Prostate gland (tissue), 2 donors: ENCODE results near the gene GLG1. TPM values are rescaled to one million over a fixed set of nuclear protein-coding genes. Genes with fewer than 3 reads are reported as not detected.
"Not testable (repeated sequence)": the region's sequence is repeated elsewhere in the genome, so short reads cannot be mapped to it uniquely, and the experiment has no call there.

Experiments used
- DNase-seq: peaks from one replicate; pipeline ENCODE4 v3.0.0-alpha.2; 2019; ENCODE audit warnings: low spot score
- H3K27ac ChIP-seq, 2 donors: fragments of 200-600 bp; sonication (generic); 2 replicates each; pipeline ENCODE4 v1.5.1; 2017 to 2019
- H3K27me3 ChIP-seq: fragments of 200-600 bp; sonication (generic); replicated peaks from 2 replicates; pipeline ENCODE4 v1.5.1; 2019; ENCODE audit not compliant: insufficient read depth
- H3K36me3 ChIP-seq, 2 donors: fragments of 200-600 bp; sonication (generic); 1 replicate in 1 of 2; 2 replicates in 1 of 2; pipeline versions ENCODE4 v1.5.1 to v1.8.1; 2017 to 2019
- H3K4me1 ChIP-seq: fragments of 200-600 bp; sonication (generic); replicated peaks from 2 replicates; pipeline ENCODE4 v1.5.1; 2019
- H3K4me3 ChIP-seq, 2 donors: fragments of 200-600 bp; sonication (generic); 2 replicates each; pipeline ENCODE4 v1.5.1; 2017 to 2019
- H3K9me3 ChIP-seq: fragments of 200-600 bp; sonication (generic); 2 replicates; pipeline ENCODE4 v1.5.1; 2017
- POLR2A ChIP-seq: fragments of 450-650 bp; IDR thresholded peaks from one replicate; pipeline ENCODE4 v1.6.1; 2016; ENCODE audit warnings: antibody characterized with exemption, mild to moderate bottlenecking
- POLR2AphosphoS5 ChIP-seq: sonication (generic); formaldehyde crosslinking; IDR thresholded peaks from one replicate; pipeline ENCODE4 v1.6.1; 2017; ENCODE audit warnings: antibody characterized with exemption
- WGBS: methylation state at CpG from one replicate; pipeline ENCODE4 v1.1.5; 2018; 5-methylcytosine and 5-hydroxymethylcytosine counted together
- intact Hi-C: fragments of 100-400 bp; cut with DNase I; formaldehyde crosslinking; loops from one replicate; pipeline ENCODE4 v1.14.2; 2022
- total RNA-seq, 2 donors: library from RNA; depleted of rRNA; stranded (reverse); fragments of >200 nt; gene quantifications; one replicate each; pipeline ENCODE4 v1.1.0, GENCODE V29; 2016
- TF ChIP-seq, protein P1 (sequence below), 4 experiments: fragments of 200-600 bp in 2 of 4; fragments of 450-650 bp in 2 of 4; sonication (generic) in 2 of 4; IDR thresholded peaks; 1 replicate in 3 of 4; 2 replicates in 1 of 4; pipeline ENCODE4 v1.5.1; 2016 to 2019; ENCODE audit warnings: antibody characterized with exemption in 4 of 4, mild to moderate bottlenecking in 2 of 4, moderate library complexity in 2 of 4

GLG1 gene
- total RNA-seq, 2 donors from 2014 or later = 135 to 189 TPM

DNA sequence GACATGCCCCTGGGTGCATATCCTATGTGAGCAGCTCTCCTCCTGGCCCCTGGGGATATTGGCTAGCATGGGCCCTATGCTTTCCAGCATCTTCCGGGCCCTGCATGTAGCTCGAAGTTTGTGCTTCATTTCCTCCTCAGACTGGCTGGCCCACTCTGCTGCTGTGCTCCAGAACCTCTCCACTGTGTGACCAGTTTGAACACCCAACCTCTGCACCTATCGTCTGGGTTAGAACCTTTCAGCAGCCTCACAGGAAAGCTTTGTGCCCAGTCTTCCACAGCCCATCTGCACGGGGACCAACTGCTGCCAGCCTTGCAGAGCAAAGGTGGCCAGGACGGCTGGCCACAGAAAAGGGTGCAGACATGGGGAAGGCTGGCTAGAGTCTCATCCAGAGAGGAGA lies 175.4 kb downstream of the GLG1 start:
- TF ChIP-seq, protein P1, sequence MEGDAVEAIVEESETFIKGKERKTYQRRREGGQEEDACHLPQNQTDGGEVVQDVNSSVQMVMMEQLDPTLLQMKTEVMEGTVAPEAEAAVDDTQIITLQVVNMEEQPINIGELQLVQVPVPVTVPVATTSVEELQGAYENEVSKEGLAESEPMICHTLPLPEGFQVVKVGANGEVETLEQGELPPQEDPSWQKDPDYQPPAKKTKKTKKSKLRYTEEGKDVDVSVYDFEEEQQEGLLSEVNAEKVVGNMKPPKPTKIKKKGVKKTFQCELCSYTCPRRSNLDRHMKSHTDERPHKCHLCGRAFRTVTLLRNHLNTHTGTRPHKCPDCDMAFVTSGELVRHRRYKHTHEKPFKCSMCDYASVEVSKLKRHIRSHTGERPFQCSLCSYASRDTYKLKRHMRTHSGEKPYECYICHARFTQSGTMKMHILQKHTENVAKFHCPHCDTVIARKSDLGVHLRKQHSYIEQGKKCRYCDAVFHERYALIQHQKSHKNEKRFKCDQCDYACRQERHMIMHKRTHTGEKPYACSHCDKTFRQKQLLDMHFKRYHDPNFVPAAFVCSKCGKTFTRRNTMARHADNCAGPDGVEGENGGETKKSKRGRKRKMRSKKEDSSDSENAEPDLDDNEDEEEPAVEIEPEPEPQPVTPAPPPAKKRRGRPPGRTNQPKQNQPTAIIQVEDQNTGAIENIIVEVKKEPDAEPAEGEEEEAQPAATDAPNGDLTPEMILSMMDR (IDR thresholded peaks at IDR 0.05) = no peak
- TF ChIP-seq POLR2AphosphoS5 (no peak), POLR2A (no peak)
- WGBS = 53% methylated on average over 5 of the region's 5 CpGs
- no peaks in the 10 kb centered on the region for H3K27me3 ChIP-seq
- H3K4me3 ChIP-seq = no peak overlapping the region
- H3K4me1 ChIP-seq = no peaks in the 10 kb centered on the region
- H3K36me3 ChIP-seq = no peaks in the 10 kb centered on the region
- H3K27ac ChIP-seq = no peak overlapping the region
- intact Hi-C loops = no loop called here
- H3K9me3 ChIP-seq = no peaks in the 10 kb centered on the region
- no peak for DNase-seq

DNA sequence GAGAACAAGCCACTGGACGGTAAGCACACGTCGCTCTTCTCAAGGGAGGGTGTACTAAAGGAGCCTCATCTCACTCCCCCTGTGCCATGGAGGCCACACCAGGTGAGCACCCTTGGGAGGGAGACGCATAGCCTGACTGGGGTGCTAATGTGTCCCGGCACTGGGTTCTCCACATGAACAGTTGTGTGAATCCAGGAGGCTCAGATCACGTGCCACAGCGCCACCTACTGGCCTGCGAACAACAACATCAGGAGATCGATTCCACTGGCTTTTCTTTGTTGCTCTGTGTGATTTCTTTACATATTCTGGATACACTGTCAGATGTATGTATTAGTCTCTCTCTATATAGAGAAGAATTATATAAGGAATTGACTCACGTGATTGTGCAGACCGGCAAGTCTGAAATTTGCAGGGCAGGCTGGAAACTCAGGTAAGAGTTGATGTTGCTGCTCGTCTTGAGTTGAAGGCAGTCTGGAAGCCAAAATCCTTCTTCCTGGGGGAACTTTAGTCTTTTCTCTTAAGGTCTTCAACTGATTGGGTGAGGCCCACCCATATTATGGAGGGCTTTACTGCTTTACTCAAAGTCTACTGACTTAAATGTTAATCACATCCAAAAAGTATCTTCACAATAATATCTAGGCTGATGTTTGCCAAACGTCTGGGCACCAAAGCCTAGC lies 176.7 kb downstream of the GLG1 start:
- 27% methylated on average over 13 of the region's 13 CpGs for WGBS
- H3K27me3 ChIP-seq, DNase-seq, intact Hi-C loops, H3K27ac ChIP-seq, H3K4me3 ChIP-seq, H3K4me1 ChIP-seq, H3K36me3 ChIP-seq, H3K9me3 ChIP-seq: not testable (repeated sequence)
- TF ChIP-seq, protein P1 (IDR thresholded peaks at IDR 0.05) = peak; percentile 44 to 78 (median 72)

DNA sequence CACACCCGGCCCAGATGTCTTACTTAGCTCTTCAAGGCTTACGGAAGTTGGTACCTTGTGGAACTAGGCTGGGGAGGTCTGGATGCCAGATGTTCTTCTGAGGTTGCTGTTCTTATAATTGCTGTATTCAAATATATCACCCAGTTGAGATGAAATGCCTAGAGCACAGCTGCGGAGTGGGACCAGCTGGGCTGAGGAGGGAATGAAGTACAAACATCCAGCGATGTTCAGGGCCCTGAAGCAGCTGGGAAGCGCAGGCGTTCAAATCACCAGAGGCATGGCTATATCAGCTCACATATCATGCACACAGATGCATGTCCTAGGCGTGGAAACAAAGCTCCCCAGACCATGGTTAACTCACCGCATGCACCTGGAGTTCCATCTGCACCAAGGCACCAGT lies 178.4 kb downstream of the GLG1 start:
- H3K27me3 ChIP-seq, H3K4me3 ChIP-seq, DNase-seq, H3K36me3 ChIP-seq, intact Hi-C loops, H3K27ac ChIP-seq, H3K4me1 ChIP-seq, H3K9me3 ChIP-seq: not testable (repeated sequence)
- WGBS = no CpG with 5 or more reads among the region's 8 CpGs

DNA sequence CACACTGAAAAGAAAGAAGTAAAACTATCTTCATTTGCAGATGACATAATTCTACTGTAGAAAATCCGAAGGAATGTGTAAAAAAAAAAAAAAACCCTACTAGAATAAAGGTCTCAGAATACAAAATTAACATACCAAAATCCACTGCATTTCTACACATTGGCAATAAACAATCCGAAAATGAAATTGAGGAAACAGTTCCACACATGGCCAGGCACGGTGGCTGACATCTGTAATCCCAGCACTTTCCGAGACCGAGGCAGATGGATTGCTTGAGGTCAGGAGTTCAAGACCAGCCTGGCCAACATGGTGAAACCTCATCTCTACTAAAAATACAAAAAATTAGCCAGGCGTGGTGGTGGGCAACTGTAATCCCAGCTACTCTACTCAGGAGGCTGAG lies 181.2 kb downstream of the GLG1 start:
- H3K4me1 ChIP-seq, H3K27me3 ChIP-seq, DNase-seq, H3K27ac ChIP-seq, H3K9me3 ChIP-seq, intact Hi-C loops, H3K36me3 ChIP-seq, H3K4me3 ChIP-seq: not testable (repeated sequence)
- 70% methylated on average over 6 of the region's 6 CpGs for WGBS

DNA sequence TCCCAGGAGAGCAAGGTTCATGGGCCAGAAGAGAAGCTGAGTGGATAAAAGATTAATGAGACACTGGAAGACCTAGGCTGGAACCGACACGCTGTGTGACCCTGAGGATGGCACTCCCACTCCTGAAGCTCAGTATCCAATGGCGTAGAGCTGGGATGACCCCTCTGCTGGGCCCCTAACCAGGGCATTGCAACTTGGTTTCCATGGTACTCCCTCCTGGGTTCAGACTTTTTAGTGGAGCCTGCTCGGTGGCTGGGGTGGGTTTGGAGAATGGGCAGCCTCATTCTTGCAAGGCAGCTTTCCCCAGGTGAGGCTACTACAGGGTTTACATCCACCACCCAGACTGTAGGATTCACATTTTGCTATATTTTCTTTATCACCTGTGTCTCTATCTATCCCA lies 183.2 kb downstream of the GLG1 start:
- DNase-seq, H3K9me3 ChIP-seq, H3K27ac ChIP-seq, H3K4me1 ChIP-seq, H3K36me3 ChIP-seq, H3K27me3 ChIP-seq, intact Hi-C loops, H3K4me3 ChIP-seq: not testable (repeated sequence)
- WGBS = 74% methylated on average over 4 of the region's 4 CpGs

DNA sequence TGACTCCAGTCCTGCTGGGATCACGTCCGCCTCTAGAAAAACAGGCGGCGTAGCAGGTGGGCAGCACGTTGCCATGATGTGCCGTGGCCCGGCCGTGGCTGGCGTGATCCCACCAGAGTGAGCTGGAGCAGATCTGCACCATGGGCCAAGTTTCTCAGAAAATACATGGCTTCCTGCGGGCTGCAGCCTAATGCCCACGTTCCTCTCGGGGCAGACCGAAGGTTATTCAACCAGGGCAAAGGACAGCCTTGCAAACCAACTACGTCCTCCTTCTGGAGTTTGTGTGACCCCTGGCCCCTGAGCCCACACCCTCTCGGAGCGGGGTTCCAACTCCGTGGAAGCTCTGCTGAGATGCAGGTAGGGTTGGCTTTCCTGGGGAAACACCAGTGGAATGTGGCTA lies 184.8 kb downstream of the GLG1 start:
- H3K27ac ChIP-seq, H3K4me3 ChIP-seq, DNase-seq, H3K27me3 ChIP-seq, H3K9me3 ChIP-seq, H3K36me3 ChIP-seq, H3K4me1 ChIP-seq, intact Hi-C loops: not testable (repeated sequence)
- WGBS = 84% methylated on average over 5 of the region's 17 CpGs

DNA sequence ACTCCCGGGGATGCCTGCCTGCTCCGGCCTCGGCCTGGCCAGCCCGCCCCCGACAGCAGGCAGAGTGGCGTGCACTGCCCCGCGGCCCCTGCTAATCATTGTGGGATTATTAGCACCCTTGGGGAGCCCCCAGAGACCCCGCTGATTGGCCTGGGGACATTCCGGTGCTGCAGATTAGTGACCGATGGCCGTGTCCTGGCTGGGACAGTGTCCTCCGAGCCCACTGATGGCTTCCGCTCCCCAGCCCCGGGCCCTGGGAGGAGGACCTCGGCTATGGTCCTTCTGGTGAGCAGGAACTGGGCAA lies 185.5 kb downstream of the GLG1 start:
- intact Hi-C loops, H3K36me3 ChIP-seq, H3K9me3 ChIP-seq, H3K27ac ChIP-seq, H3K4me1 ChIP-seq, DNase-seq, H3K4me3 ChIP-seq, H3K27me3 ChIP-seq: not testable (repeated sequence)
- WGBS = 76% methylated on average over 13 of the region's 16 CpGs

DNA sequence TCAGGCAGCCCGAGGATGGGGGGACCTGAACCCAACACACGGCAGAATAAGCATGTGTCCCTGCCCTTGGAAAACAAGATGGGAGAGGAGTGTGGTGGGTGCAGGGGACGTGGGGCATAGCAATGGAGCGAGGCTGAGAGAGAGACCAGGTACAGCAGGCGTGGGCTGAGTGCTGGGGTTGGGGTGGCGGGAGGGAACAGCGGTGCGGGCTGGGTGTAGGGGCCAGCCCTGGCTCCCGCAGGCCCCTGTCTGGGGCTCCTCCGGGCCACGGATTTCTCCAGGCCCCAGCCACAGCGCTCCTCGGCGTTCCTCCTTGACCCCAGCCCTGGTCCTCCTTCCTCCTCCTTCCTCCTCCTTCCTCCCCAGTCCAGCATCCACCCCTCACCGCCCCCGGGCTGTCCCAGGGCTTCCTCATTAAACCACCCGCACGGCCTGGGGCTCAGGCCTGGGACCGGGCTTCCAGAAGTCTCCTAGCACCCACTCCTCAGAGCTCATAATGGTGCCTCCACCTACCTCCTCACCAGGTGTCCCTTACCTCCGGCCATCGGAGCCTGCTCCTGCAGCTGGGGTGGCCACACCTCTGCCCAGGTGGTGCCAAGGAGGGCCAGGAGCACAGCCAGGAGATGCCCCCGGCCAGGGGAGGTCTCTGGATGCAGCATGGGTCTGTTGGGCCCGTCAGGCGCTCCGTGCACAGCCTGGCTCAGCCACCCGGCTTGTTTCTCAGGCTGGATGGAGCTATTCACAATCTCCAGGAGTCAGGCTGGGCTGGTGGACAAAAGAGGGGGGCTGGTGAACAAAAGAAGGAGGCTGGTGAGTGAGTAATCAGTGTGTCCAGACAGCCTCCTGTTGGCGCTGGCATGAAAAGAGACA lies 186.1 kb downstream of the GLG1 start, which contains the start of gene CLEC18B:
CLEC18B (minus strand) TSS at position 867 of the 870 bp plus-strand sequence; CDS start at position 659, 208 bp downstream.
- whole genome bisulfite sequencing = 64% methylated on average over 19 of the region's 27 CpGs
- intact Hi-C loops, H3K4me3 ChIP-seq, H3K27ac ChIP-seq, H3K27me3 ChIP-seq, H3K36me3 ChIP-seq, H3K4me1 ChIP-seq, DNase-seq, H3K9me3 ChIP-seq: not testable (repeated sequence)

DNA sequence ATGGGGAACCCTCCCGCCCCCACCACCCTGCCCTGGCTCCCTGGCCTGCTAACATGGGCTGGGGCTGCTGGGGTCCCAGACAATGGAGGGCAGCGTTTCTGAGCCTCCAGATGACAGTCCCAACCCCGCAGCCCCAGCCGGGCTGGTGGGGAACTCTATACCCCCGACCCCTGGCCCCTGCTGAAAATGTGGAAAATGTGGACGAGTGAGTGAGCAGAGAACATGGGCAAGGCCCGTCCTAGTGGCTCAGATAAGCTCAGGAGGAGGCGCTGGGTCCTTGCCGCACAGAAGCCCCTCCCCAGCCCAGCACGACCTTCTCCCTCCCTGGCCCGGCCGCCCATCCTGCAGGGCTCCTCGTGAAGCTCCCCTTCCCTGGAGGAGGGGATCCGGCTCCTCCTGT lies 187.1 kb downstream of the GLG1 start:
- intact Hi-C loops, H3K27ac ChIP-seq, H3K27me3 ChIP-seq, H3K36me3 ChIP-seq, DNase-seq, H3K4me3 ChIP-seq, H3K4me1 ChIP-seq, H3K9me3 ChIP-seq: not testable (repeated sequence)
- WGBS = 72% methylated on average over 12 of the region's 14 CpGs

DNA sequence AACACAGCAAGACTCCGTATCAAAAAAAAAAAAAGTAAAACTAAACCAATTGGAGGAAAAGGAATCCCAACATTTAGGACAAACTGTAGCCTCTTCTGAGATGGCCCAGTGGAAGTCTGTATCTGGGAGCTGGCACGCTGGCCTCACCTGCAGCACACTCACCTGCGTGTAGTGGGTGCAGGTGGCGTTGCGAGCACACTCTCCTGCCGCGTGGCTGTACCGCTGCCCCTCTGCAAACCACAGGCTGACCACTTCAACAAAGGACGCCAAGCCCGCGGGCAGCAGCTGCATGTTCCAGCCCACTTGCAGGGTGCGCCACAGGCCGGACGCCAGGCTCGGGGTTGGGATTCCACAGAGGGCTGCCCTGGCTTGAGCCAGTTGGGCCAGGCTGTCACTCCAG lies 189.0 kb downstream of the GLG1 start:
- H3K27ac ChIP-seq, intact Hi-C loops, H3K36me3 ChIP-seq, H3K9me3 ChIP-seq, H3K27me3 ChIP-seq, H3K4me3 ChIP-seq, H3K4me1 ChIP-seq, DNase-seq: not testable (repeated sequence)
- 91% methylated on average over 11 of the region's 15 CpGs for WGBS
